ENCODE data around the gene NPHP1. TPM values are rescaled to one million over a fixed set of nuclear protein-coding genes. Genes with fewer than 3 reads are reported as not detected.

Gene NPHP1
- total and polyA plus RNA-seq, 2 of the 8 experiments (the other 6 are each of a cell fraction or from before 2014, with no cell fraction given) = 1.4 to 2.8 TPM

DNA sequence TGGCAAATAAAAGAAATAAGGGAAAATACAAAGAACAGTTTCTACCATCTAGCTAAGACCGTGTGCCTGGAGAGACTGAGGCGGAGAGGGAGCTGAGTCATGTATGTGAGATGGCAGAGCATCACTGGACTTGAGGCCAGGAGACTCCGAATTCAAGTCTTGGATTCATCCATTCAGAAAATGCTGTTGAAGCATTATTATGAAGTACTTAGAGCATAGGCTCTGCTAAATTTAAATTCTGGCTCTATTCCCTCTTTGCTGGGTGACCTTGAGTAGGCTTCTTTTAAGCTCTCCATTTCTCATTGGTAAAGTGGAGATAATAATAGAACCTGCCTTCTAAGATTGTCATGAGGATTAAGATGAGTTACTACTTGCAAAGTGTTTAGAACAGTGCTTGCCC, 34.7 kb downstream of the NPHP1 start:
- Histone ChIP-seq H2BK120ac (replicated peaks; ENCODE audit: low read depth, low read length) (no peak overlapping the region), H4K5ac (ENCODE audit: insufficient read length, low read depth, low read length) (no peak overlapping the region), H2AFZ (ENCODE audit: low read length) (no peak overlapping the region), H4K8ac (ENCODE audit: extremely low read depth, insufficient read depth, low read length) (no peak overlapping the region), H3K56ac (replicated peaks; ENCODE audit: insufficient read length, low read depth, low read length) (no peak overlapping the region), H3K14ac (ENCODE audit: insufficient read length) (no peak overlapping the region), H2BK12ac (ENCODE audit: low read depth, low read length) (no peak overlapping the region), H3K4me3 (ENCODE audit: extremely low read depth in 1 of 4, insufficient read depth in 2 of 4, low read depth in 3 of 4, low read length in 4 of 4) (no peak overlapping the region), H2BK5ac (ENCODE audit: low read depth, low read length) (no peak overlapping the region), H3K23me2 (ENCODE audit: low read depth, low read length) (no peaks in the 10 kb centered on the region), H3K36me3 (ENCODE audit: control insufficient read depth in 2 of 4, insufficient read depth in 4 of 4, low read length in 3 of 4) (no peaks in the 10 kb centered on the region), H3K23ac (ENCODE audit: insufficient read length) (no peak overlapping the region), H3K4me2 (ENCODE audit: insufficient read depth in 1 of 2, low read depth in 2 of 2, low read length in 2 of 2) (no peak overlapping the region), H2BK20ac (ENCODE audit: low read length) (no peak overlapping the region), H3K79me1 (ENCODE audit: low read depth, low read length) (no peaks in the 10 kb centered on the region), H3K9ac (replicated peaks in 1 of 4; ENCODE audit: extremely low read depth in 1 of 4, low read depth in 3 of 4, low read length in 3 of 4) (no peak overlapping the region), H4K20me1 (replicated peaks in 1 of 2; ENCODE audit: control insufficient read depth in 1 of 2, insufficient read depth in 2 of 2, low read length in 2 of 2) (no peaks in the 10 kb centered on the region), H3K4me1 (replicated peaks in 1 of 4; ENCODE audit: control insufficient read depth in 3 of 4, insufficient read depth in 4 of 4, low read length in 3 of 4) (peaks cover 3 to 13% (median 7%) of the 10 kb centered on the region in 4 experiments; a peak in 6 of 7 replicates), H3K79me2 (ENCODE audit: control insufficient read depth in 1 of 2, insufficient read depth in 2 of 2, low read length in 2 of 2) (no peaks in the 10 kb centered on the region), H3K4ac (replicated peaks; ENCODE audit: insufficient read length, low read depth, low read length) (no peak overlapping the region), H2AK5ac (ENCODE audit: low read depth, low read length) (no peak overlapping the region), H2BK15ac (ENCODE audit: low read length) (no peak overlapping the region), H3K27me3 (replicated peaks in 1 of 4; ENCODE audit: control insufficient read depth in 3 of 4, extremely low read depth in 1 of 4, insufficient read depth in 3 of 4, low read length in 3 of 4) (no peaks in the 10 kb centered on the region), H4K91ac (replicated peaks; ENCODE audit: insufficient read length, low read length) (no peak overlapping the region), H3K18ac (ENCODE audit: extremely low read depth, low read length) (no peak overlapping the region), H3K9me3 (ENCODE audit: insufficient read depth in 2 of 2, low read depth in 1 of 2, low read length in 1 of 2) (no peaks in the 10 kb centered on the region), H3K27ac (ENCODE audit: low read depth, low read length) (no peak overlapping the region)
- TF ChIP-seq POLR2AphosphoS5 (IDR thresholded peaks at IDR 0.05; ENCODE audit: low read depth, low read length) (no peak), GABPA (IDR thresholded peaks at IDR 0.05; ENCODE audit: borderline replicate concordance, insufficient read depth, low read length) (no peak), TCF12 (IDR thresholded peaks at IDR 0.05; ENCODE audit: low read depth, low read length) (no peak), CHD1 (IDR thresholded peaks at IDR 0.05; ENCODE audit: low read depth, low read length) (no peak), KDM5A (IDR thresholded peaks at IDR 0.05; ENCODE audit: low read length) (no peak), JUND (IDR thresholded peaks at IDR 0.05; ENCODE audit: low read length) (no peak), CBX8 (IDR thresholded peaks at IDR 0.05; ENCODE audit: borderline replicate concordance, low read depth, low read length) (no peak)
- TF ChIP-seq, protein P1, sequence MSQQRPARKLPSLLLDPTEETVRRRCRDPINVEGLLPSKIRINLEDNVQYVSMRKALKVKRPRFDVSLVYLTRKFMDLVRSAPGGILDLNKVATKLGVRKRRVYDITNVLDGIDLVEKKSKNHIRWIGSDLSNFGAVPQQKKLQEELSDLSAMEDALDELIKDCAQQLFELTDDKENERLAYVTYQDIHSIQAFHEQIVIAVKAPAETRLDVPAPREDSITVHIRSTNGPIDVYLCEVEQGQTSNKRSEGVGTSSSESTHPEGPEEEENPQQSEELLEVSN (IDR thresholded peaks at IDR 0.05) = no peak
- POLR2A ChIA-PET (ENCODE audit: partially characterized antibody) = no interaction called here
- FAIRE-seq (no peak), DNase-seq (ENCODE audit: low read depth in 1 of 2, low spot score in 2 of 2) (no peak)
- 91% methylated on average over 3 of the region's 3 CpGs; no CpG with 5 or more reads in 1 of the 2 experiments for WGBS, 2 experiments (ENCODE audit: extremely low coverage in 1 of 2, insufficient coverage in 1 of 2, insufficient read length in 1 of 2, insufficient replicate concordance in 2 of 2, low coverage in 1 of 2, low lambda C conversion rate in 2 of 2, missing lambda C conversion rate in 1 of 2)
- CTCF ChIA-PET (ENCODE audit: partially characterized antibody) = interaction anchor here (0.9 to 1.3 kb wide), 3 partner anchors 9 to 34 kb away, joined by 3 to 4 read pairs (median 3); no protein-coding TSS in a partner anchor
